GM23248 (cell line): Measurements from ENCODE around the gene SERPINB5.

ENCODE experiments used
- EZH2 ChIP-seq: fragments of 200-600 bp; sonication (generic); IDR thresholded peaks from 2 replicates; pipeline ENCODE4 v1.6.1; 2018; ENCODE audit warnings: antibody characterized with exemption, mild to moderate bottlenecking; ENCODE audit not compliant: insufficient read depth, poor library complexity, severe bottlenecking
- EZH2phosphoT487 ChIP-seq: fragments of 200-600 bp; sonication (generic); IDR thresholded peaks from 2 replicates; pipeline ENCODE4 v1.6.1; 2018; ENCODE audit warnings: antibody characterized with exemption, moderate library complexity, mild to moderate bottlenecking, low read depth; ENCODE audit not compliant: insufficient read depth

- TF ChIP-seq EZH2phosphoT487 (no peak), EZH2 (no peak)
Observed at GRCh38 chr18:63511285-63511684, 34.5 kb downstream of the SERPINB5 start.
